Epidermal melanocyte (primary cell): ENCODE measurements around the gene FGF10.

Experiments used
- DNase-seq: peaks from one replicate; pipeline ENCODE4 v3.0.0; 2011; ENCODE audit warnings: low spot score; ENCODE audit not compliant: insufficient read length

The FGF10 gene

DNA sequence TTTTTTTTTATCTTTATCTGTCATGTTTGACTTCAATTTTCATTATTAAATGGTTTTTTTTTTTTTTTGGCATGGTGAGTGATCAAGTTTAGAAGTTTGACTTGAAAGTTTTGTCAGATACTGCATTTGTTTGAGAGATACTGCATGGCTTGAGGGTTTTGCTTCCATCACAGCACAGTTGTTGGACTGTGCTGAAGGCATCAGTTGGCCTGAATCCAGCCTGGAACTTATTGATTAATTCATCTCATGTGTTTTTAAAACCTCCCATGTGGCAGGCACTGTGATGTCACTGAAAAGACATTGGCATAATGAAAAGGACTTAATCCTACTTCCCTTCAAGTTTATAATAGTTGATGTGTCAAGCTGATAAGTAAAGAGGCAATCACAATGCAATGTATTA is 128.4 kb downstream of the FGF10 start:
- no peak for DNase-seq

- DNase-seq: no peak
Measured at GRCh38 chr5:44257653-44258365, 131.4 kb downstream of the FGF10 start.

GRCh38 chr5:44257221-44257620 is 132.0 kb downstream of the FGF10 start:
- DNase-seq: no peak
